Measurements from ENCODE around the gene ZNF267. TPM values are rescaled to one million over a fixed set of nuclear protein-coding genes. Genes with fewer than 3 reads are reported as not detected.
"Not testable (repeated sequence)": the region's sequence is repeated elsewhere in the genome, so short reads cannot be mapped to it uniquely, and the experiment has no call there.

The ZNF267 gene
- total RNA-seq, 1 experiment from 2014 or later, result 24.2 TPM

DNA sequence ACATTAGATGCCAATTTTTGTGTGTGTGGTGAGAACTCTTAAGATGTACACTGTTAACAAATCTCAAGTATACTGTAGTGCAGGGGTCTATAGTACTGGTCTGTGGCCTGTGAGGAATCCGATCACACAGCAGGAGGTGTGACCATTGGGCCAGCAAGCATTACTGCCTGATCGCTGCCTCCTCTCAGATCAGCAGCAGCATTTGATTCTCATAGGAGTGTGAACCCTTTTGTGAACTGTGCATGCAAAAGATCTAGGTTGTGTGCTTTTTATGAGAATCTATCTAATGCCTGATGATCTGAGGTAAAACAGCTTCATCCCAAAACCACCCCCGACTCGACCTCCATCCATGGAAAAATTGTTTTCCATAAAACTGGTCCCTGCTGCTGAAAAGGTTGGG is 12.6 kb downstream of the ZNF267 start:
- Histone ChIP-seq H3K4me1 (ENCODE audit: control insufficient read depth, insufficient read depth, low read length) (no peaks in the 10 kb centered on the region), H3K27ac (ENCODE audit: low read length) (no peak overlapping the region), H3K36me3 (ENCODE audit: control insufficient read depth, insufficient read depth, low read length) (peaks cover 34% of the 10 kb centered on the region), H3K4me3 (ENCODE audit: low read depth in 2 of 2, low read length in 2 of 2) (no peak overlapping the region), H3K27me3 (ENCODE audit: control insufficient read depth, insufficient read depth, low read length) (no peaks in the 10 kb centered on the region), H3K9me3 (ENCODE audit: control insufficient read depth, insufficient read depth, low read depth, low read length) (peaks cover 83% of the 10 kb centered on the region)
- TF ChIP-seq POLR2AphosphoS5 (IDR thresholded peaks at IDR 0.05; ENCODE audit: low read depth, low read length) (no peak), SIN3A (IDR thresholded peaks at IDR 0.05; ENCODE audit: borderline replicate concordance, insufficient read depth, low read depth, low read length) (no peak), TCF7L2 (IDR thresholded peaks at IDR 0.05; ENCODE audit: low read depth, low read length) (no peak)
- TF ChIP-seq, protein P1, sequence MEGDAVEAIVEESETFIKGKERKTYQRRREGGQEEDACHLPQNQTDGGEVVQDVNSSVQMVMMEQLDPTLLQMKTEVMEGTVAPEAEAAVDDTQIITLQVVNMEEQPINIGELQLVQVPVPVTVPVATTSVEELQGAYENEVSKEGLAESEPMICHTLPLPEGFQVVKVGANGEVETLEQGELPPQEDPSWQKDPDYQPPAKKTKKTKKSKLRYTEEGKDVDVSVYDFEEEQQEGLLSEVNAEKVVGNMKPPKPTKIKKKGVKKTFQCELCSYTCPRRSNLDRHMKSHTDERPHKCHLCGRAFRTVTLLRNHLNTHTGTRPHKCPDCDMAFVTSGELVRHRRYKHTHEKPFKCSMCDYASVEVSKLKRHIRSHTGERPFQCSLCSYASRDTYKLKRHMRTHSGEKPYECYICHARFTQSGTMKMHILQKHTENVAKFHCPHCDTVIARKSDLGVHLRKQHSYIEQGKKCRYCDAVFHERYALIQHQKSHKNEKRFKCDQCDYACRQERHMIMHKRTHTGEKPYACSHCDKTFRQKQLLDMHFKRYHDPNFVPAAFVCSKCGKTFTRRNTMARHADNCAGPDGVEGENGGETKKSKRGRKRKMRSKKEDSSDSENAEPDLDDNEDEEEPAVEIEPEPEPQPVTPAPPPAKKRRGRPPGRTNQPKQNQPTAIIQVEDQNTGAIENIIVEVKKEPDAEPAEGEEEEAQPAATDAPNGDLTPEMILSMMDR (IDR thresholded peaks at IDR 0.05), result no peak
- TF ChIP-seq, protein P2, sequence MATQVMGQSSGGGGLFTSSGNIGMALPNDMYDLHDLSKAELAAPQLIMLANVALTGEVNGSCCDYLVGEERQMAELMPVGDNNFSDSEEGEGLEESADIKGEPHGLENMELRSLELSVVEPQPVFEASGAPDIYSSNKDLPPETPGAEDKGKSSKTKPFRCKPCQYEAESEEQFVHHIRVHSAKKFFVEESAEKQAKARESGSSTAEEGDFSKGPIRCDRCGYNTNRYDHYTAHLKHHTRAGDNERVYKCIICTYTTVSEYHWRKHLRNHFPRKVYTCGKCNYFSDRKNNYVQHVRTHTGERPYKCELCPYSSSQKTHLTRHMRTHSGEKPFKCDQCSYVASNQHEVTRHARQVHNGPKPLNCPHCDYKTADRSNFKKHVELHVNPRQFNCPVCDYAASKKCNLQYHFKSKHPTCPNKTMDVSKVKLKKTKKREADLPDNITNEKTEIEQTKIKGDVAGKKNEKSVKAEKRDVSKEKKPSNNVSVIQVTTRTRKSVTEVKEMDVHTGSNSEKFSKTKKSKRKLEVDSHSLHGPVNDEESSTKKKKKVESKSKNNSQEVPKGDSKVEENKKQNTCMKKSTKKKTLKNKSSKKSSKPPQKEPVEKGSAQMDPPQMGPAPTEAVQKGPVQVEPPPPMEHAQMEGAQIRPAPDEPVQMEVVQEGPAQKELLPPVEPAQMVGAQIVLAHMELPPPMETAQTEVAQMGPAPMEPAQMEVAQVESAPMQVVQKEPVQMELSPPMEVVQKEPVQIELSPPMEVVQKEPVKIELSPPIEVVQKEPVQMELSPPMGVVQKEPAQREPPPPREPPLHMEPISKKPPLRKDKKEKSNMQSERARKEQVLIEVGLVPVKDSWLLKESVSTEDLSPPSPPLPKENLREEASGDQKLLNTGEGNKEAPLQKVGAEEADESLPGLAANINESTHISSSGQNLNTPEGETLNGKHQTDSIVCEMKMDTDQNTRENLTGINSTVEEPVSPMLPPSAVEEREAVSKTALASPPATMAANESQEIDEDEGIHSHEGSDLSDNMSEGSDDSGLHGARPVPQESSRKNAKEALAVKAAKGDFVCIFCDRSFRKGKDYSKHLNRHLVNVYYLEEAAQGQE (IDR thresholded peaks at IDR 0.05; ENCODE audit: insufficient read depth in 1 of 2, low read depth in 2 of 2, low read length in 1 of 2), result no peak
- no TSS peak for BruUV-seq (replicated peaks)
- in situ Hi-C loops (cut with HindIII; ENCODE audit: low pct_unique_long_range_greater_than_20kb, low sequenced_read_pairs), result no loop called here
- ATAC-seq (no peak), DNase-seq (ENCODE audit: low read depth, low spot score) (no peak)
- intact Hi-C loops (cut with micrococcal nuclease; ENCODE audit: unreplicated experiment), result no loop called here
- POLR2A ChIA-PET, result no interaction called here
- CTCF ChIA-PET, result no interaction called here

DNA sequence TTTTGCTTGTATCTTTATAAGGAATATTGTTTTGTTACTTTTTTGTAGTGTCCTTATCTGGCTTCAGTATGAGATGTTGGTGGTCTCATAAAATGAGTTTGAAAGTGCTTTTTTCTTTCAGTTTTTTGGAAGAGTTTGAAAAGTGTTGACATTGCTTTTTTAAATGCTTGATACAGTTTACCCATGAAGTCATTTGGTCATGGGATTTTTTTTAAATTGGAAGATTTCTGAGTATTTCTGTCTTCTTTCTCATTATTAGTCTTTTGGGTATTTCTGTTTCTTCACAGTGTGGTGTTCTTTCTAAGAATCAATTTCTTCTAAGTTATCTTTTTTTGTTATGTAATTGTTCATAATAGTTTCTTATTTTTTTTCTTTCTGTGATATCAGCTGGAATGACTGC is 15.1 kb downstream of the ZNF267 start:
- no TSS peak for BruUV-seq (replicated peaks)
- Histone ChIP-seq H3K4me1 (ENCODE audit: control insufficient read depth, insufficient read depth, low read length) (no peaks in the 10 kb centered on the region), H3K36me3 (ENCODE audit: control insufficient read depth, insufficient read depth, low read length) (peaks cover 34% of the 10 kb centered on the region), H3K4me3 (ENCODE audit: low read depth in 2 of 2, low read length in 2 of 2) (no peak overlapping the region), H3K9me3 (ENCODE audit: control insufficient read depth, insufficient read depth, low read depth, low read length) (peaks cover 60% of the 10 kb centered on the region), H3K27ac (ENCODE audit: low read length) (no peak overlapping the region), H3K27me3 (ENCODE audit: control insufficient read depth, insufficient read depth, low read length) (no peaks in the 10 kb centered on the region)
- no peak for ATAC-seq
- in situ Hi-C loops (cut with HindIII; ENCODE audit: low pct_unique_long_range_greater_than_20kb, low sequenced_read_pairs) (no loop called here), intact Hi-C loops (cut with micrococcal nuclease; ENCODE audit: unreplicated experiment) (no loop called here)
- TF ChIP-seq, protein P1 (IDR thresholded peaks at IDR 0.05), result no peak
- TF ChIP-seq SIN3A (IDR thresholded peaks at IDR 0.05; ENCODE audit: borderline replicate concordance, insufficient read depth, low read depth, low read length) (no peak), TCF7L2 (IDR thresholded peaks at IDR 0.05; ENCODE audit: low read depth, low read length) (no peak), POLR2AphosphoS5 (IDR thresholded peaks at IDR 0.05; ENCODE audit: low read depth, low read length) (no peak)
- TF ChIP-seq, protein P2 (IDR thresholded peaks at IDR 0.05; ENCODE audit: insufficient read depth in 1 of 2, low read depth in 2 of 2, low read length in 1 of 2), result no peak
- CTCF ChIA-PET, result no interaction called here
- no peak for DNase-seq (ENCODE audit: low read depth, low spot score)
- POLR2A ChIA-PET, result no interaction called here

DNA sequence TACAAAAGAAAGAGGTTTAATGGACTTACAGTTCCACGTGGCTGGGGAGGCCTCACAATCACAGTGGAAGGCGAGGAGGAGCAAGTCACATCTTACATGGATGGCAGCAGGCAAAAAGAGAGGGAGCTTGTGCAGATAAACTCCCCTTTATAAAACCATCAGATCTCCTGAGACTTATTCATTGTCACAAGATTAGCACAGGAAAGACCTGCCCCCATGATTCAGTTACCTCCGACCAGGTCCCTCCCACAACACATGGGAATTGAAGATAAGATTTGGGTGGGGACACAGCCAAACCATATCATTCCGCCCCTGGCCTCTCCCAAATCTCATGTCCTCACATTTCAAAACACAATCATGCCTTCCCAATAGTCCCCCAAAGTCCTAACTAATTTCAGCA is 18.5 kb downstream of the ZNF267 start:
- BruUV-seq (replicated peaks); H3K4me3 ChIP-seq (ENCODE audit: low read depth in 2 of 2, low read length in 2 of 2); in situ Hi-C loops (cut with HindIII; ENCODE audit: low pct_unique_long_range_greater_than_20kb, low sequenced_read_pairs); intact Hi-C loops (cut with micrococcal nuclease; ENCODE audit: unreplicated experiment); CTCF ChIA-PET; H3K4me1 ChIP-seq (ENCODE audit: control insufficient read depth, insufficient read depth, low read length); ATAC-seq; H3K27ac ChIP-seq (ENCODE audit: low read length); H3K27me3 ChIP-seq (ENCODE audit: control insufficient read depth, insufficient read depth, low read length); DNase-seq (ENCODE audit: low read depth, low spot score): not testable (repeated sequence)
- Histone ChIP-seq H3K36me3 (ENCODE audit: control insufficient read depth, insufficient read depth, low read length) (peaks cover 12% of the 10 kb centered on the region), H3K9me3 (ENCODE audit: control insufficient read depth, insufficient read depth, low read depth, low read length) (peaks cover 62% of the 10 kb centered on the region)
- POLR2A ChIA-PET, result interaction anchor here (0.6 kb wide), 1 partner anchor 117 kb away, joined by 17 read pairs; no protein-coding TSS in a partner anchor
